Esophagus muscularis mucosa (tissue), 4 donors: ENCODE measurements around the gene GPC6. TPM values are rescaled to one million over a fixed set of nuclear protein-coding genes. Genes with fewer than 3 reads are reported as not detected.
A peak's percentile ranks its signal among the peaks of the same experiment; 100 is the strongest.

ENCODE experiments used
- DNase-seq: peaks from one replicate; pipeline ENCODE4 v3.0.0-alpha.2; 2017; ENCODE audit errors: extremely low spot score
- H3K27ac ChIP-seq, 4 donors: fragments of 200-600 bp; sonication (generic); replicated peaks in 1 of 4; 1 replicate in 3 of 4; 2 replicates in 1 of 4; pipeline ENCODE4 v1.5.1; 2016 to 2019; ENCODE audit warnings: mild to moderate bottlenecking in 1 of 4
- H3K27me3 ChIP-seq, 4 donors: fragments of 200-600 bp; sonication (generic); one replicate each; pipeline versions ENCODE4 v1.5.1 to v1.6.0; 2016 to 2019
- H3K36me3 ChIP-seq, 4 donors: fragments of 200-600 bp; sonication (generic); one replicate each; pipeline ENCODE4 v1.5.1; 2016 to 2019
- H3K4me1 ChIP-seq, 4 donors: fragments of 200-600 bp; sonication (generic); one replicate each; pipeline ENCODE4 v1.5.1; 2016 to 2019
- H3K4me3 ChIP-seq, 4 donors: fragments of 200-600 bp; sonication (generic); 1 replicate in 2 of 4; 2 replicates in 2 of 4; pipeline ENCODE4 v1.5.1; 2016 to 2019; ENCODE audit warnings: mild to moderate bottlenecking in 4 of 4, moderate library complexity in 1 of 4
- H3K9me3 ChIP-seq, 4 donors: fragments of 200-600 bp; sonication (generic); 1 replicate in 3 of 4; 2 replicates in 1 of 4; pipeline ENCODE4 v1.5.1; 2016 to 2019
- EP300 ChIP-seq: sonication (generic); formaldehyde crosslinking; IDR thresholded peaks from one replicate; pipeline ENCODE4 v1.6.1; 2017; ENCODE audit warnings: antibody characterized with exemption
- POLR2A ChIP-seq: fragments of 450-650 bp; IDR thresholded peaks from one replicate; pipeline ENCODE4 v1.6.1; 2017; ENCODE audit warnings: antibody characterized with exemption, moderate library complexity, mild to moderate bottlenecking, low read depth
- POLR2AphosphoS5 ChIP-seq, 2 donors: sonication (generic); formaldehyde crosslinking; IDR thresholded peaks; one replicate each; pipeline ENCODE4 v1.6.1; 2017; ENCODE audit warnings: antibody characterized with exemption in 2 of 2
- WGBS: methylation state at CpG from one replicate; pipeline ENCODE4 v1.1.5; 2018; 5-methylcytosine and 5-hydroxymethylcytosine counted together
- intact Hi-C: fragments of 100-400 bp; cut with DNase I; formaldehyde crosslinking; loops from one replicate; pipeline ENCODE4 v1.15.1; 2023
- total RNA-seq, 4 donors: library from RNA; depleted of rRNA; stranded (reverse); fragments of >200 nt; gene quantifications; one replicate each; pipeline versions ENCODE4 v1.1.0 to v1.2.1, GENCODE V29; 2016
- TF ChIP-seq, protein P1 (sequence below), 3 experiments: fragments of 200-600 bp in 2 of 3; fragments of 450-650 bp in 1 of 3; sonication (generic) in 2 of 3; IDR thresholded peaks; one replicate each; pipeline ENCODE4 v1.5.1; 2017 to 2019; ENCODE audit warnings: antibody characterized with exemption in 3 of 3, mild to moderate bottlenecking in 2 of 3, moderate library complexity in 1 of 3

The GPC6 gene
- total RNA-seq, 4 donors from 2014 or later = 6.5 to 17.2 (median 13.5) TPM

DNA sequence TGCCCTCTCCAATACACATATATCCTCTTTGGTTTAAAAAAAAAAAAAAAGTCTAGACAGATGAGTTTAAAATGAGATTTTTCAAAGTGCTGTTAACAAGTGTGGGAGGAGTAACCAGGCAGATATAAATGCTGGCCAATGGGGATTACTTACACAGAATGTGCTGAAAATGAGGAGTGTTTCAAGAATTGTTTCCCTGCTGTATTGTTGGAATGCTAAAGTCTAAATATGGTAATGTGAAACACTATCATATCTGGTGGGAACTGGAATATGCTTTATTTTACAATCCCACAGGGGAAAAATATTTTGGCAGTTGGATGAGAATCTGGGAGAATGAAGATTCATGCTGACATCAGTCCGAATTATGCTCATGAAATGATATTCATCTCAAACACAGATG is 1002.2 kb downstream of the GPC6 start:
- Histone ChIP-seq H3K4me3 (no peak overlapping the region), H3K4me1 (peaks cover 0 to 3% (median 0%) of the 10 kb centered on the region in 4 donors), H3K27me3 (no peaks in the 10 kb centered on the region), H3K9me3 (no peaks in the 10 kb centered on the region), H3K27ac (no peak overlapping the region), H3K36me3 (no peaks in the 10 kb centered on the region)
- 72% methylated on average over 1 of the region's 1 CpG for WGBS
- no peak for TF ChIP-seq POLR2AphosphoS5 (IDR thresholded peaks at IDR 0.05)
- TF ChIP-seq EP300 = no peak
- TF ChIP-seq, protein P1, sequence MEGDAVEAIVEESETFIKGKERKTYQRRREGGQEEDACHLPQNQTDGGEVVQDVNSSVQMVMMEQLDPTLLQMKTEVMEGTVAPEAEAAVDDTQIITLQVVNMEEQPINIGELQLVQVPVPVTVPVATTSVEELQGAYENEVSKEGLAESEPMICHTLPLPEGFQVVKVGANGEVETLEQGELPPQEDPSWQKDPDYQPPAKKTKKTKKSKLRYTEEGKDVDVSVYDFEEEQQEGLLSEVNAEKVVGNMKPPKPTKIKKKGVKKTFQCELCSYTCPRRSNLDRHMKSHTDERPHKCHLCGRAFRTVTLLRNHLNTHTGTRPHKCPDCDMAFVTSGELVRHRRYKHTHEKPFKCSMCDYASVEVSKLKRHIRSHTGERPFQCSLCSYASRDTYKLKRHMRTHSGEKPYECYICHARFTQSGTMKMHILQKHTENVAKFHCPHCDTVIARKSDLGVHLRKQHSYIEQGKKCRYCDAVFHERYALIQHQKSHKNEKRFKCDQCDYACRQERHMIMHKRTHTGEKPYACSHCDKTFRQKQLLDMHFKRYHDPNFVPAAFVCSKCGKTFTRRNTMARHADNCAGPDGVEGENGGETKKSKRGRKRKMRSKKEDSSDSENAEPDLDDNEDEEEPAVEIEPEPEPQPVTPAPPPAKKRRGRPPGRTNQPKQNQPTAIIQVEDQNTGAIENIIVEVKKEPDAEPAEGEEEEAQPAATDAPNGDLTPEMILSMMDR (IDR thresholded peaks at IDR 0.05) = no peak
- TF ChIP-seq POLR2A = no peak
- DNase-seq = no peak
- intact Hi-C loops = no loop called here

DNA sequence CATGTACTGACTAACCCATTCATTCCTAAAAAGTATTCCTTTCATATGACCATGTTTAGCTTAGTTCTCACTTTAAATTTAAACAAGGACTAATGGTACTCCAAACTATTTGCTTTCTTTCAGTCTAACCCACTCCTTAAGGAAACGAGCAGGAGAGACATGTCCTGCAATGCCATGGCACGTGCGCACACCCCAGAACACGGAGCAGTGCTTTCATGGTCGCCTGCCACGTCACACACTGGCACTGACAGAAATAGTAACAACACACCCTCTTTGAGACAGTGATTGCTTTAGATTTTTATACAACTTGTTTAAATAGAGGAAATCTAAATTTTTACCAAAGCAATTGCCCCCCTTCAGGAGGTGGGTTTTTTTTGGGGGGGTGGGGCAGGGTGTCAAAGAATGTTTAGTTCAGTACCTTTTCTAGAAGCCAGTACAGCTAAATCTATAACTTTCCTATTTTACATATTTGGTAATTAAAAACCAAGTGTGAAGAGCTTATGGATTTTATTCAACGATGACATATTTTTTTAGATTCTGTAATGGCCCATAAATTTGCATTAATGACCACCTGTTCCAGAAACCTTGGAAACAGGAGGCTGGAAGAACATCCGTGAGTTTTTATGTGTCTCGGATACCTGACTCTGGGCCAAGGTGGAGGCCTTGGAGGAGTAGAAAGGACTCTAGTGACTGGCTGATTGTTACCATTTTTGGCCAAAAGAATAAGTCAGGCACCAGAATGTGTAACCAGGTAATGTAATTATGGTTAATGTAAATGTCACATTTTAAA is 1005.7 kb downstream of the GPC6 start:
- Histone ChIP-seq H3K4me3 (no peak overlapping the region), H3K36me3 (no peaks in the 10 kb centered on the region), H3K27me3 (no peaks in the 10 kb centered on the region), H3K4me1 (peaks cover 0 to 3% (median 0%) of the 10 kb centered on the region in 4 donors), H3K27ac (no peak overlapping the region), H3K9me3 (no peaks in the 10 kb centered on the region)
- no peak for DNase-seq
- 83% methylated on average over 9 of the region's 9 CpGs for WGBS
- intact Hi-C loops = no loop called here
- TF ChIP-seq POLR2AphosphoS5 (IDR thresholded peaks at IDR 0.05) = no peak
- TF ChIP-seq POLR2A = no peak
- no peak for TF ChIP-seq EP300
- TF ChIP-seq, protein P1 (IDR thresholded peaks at IDR 0.05) = no peak

GRCh38 chr13:94232956-94233355 is 1006.3 kb downstream of the GPC6 start:
- WGBS = 78% methylated on average over 2 of the region's 2 CpGs
- intact Hi-C loops = no loop called here

GRCh38 chr13:94233401-94233800 is 1006.8 kb downstream of the GPC6 start:
- Histone ChIP-seq H3K9me3 (no peaks in the 10 kb centered on the region), H3K4me1 (peaks cover 0 to 3% (median 0%) of the 10 kb centered on the region in 4 donors), H3K36me3 (no peaks in the 10 kb centered on the region), H3K4me3 (peak overlapping the region in 1 of 4 donors; percentile 20), H3K27me3 (no peaks in the 10 kb centered on the region), H3K27ac (no peak overlapping the region)
- TF ChIP-seq EP300 = no peak
- TF ChIP-seq POLR2AphosphoS5 (IDR thresholded peaks at IDR 0.05) = no peak
- no peak for TF ChIP-seq POLR2A
- TF ChIP-seq, protein P1 (IDR thresholded peaks at IDR 0.05) = no peak
- DNase-seq = no peak
- 44% methylated on average over 5 of the region's 5 CpGs for WGBS
- intact Hi-C loops = no loop called here

More at GRCh38 chr13:94232956-94233355, 1006.3 kb downstream of the GPC6 start:
- TF ChIP-seq EP300 (no peak), POLR2A (no peak), POLR2AphosphoS5 (IDR thresholded peaks at IDR 0.05) (no peak)
- TF ChIP-seq, protein P1 (IDR thresholded peaks at IDR 0.05) = no peak
- H3K27ac ChIP-seq = no peak overlapping the region
- DNase-seq = no peak
- H3K36me3 ChIP-seq = no peaks in the 10 kb centered on the region
- peaks cover 0 to 3% (median 0%) of the 10 kb centered on the region in 4 donors for H3K4me1 ChIP-seq
- no peaks in the 10 kb centered on the region for H3K27me3 ChIP-seq
- peak overlapping the region in 1 of 4 donors; percentile 20 for H3K4me3 ChIP-seq
- no peaks in the 10 kb centered on the region for H3K9me3 ChIP-seq
